HepG2 (cell line): ENCODE results near the gene NAXD. TPM values are rescaled to one million over a fixed set of nuclear protein-coding genes. Genes with fewer than 3 reads are reported as not detected.

Experiments used
- ATAC-seq: fragments of 200-7000 bp; cut with Tn5 transposase; 3 replicates; pipeline ENCODE4 v1.9.1; 2020; ENCODE audit warnings: mild to moderate bottlenecking, moderate library complexity
- BruUV-seq: library from RNA; stranded (reverse); fragments of 400-500 nt; replicated peaks from 2 replicates; lab custom pipeline; 2021; lab: Mats Ljungman, UMichigan
- CTCF ChIA-PET: fragments of 300-600 bp; formaldehyde crosslinking; extraction: SDS; loops from one replicate; lab custom pipeline; 2021; ENCODE audit warnings: low total read pairs, inconsistent platforms, low intra/inter-chr PET ratio; lab: Yijun Ruan, JAX
- POLR2A ChIA-PET: fragments of 350-600 bp; sonication (Branson Sonifier 250); formaldehyde crosslinking; loops from one replicate; lab custom pipeline; 2020; ENCODE audit warnings: antibody characterized with exemption, inconsistent platforms; lab: Yijun Ruan, JAX
- DNase-seq: peaks from one replicate; pipeline ENCODE4 v3.0.0-alpha.2; 2015; ENCODE audit warnings: low spot score
- FAIRE-seq: peaks from 3 replicates; lab custom pipeline; 2011; peaks lifted over from hg19 to GRCh38; lab: Jason Lieb, UNC
- H2AFZ ChIP-seq: one replicate; pipeline ENCODE4 v1.6.1; 2011; ENCODE audit warnings: low read length, inconsistent platforms
- H3K27ac ChIP-seq: fragments of 300-600 bp; 3 replicates; pipeline ENCODE4 v1.8.0; 2011; ENCODE audit warnings: mixed run types, mild to moderate bottlenecking, mixed read lengths, low read length, inconsistent platforms; ENCODE audit not compliant: insufficient read depth; ENCODE audit errors: extremely low read length
- H3K27me3 ChIP-seq, 2 experiments: fragments of 200-600 bp in 1 of 2; 2 replicates in 1 of 2; 3 replicates in 1 of 2; pipeline versions ENCODE4 v1.6.0 to v1.8.0; 2011; ENCODE audit warnings: low read length in 2 of 2, mild to moderate bottlenecking in 2 of 2, moderate library complexity in 2 of 2, inconsistent platforms in 1 of 2; ENCODE audit not compliant: insufficient read depth in 2 of 2, control insufficient read depth in 1 of 2
- H3K36me3 ChIP-seq, 2 experiments: fragments of 200-600 bp in 1 of 2; replicated peaks in 1 of 2; 2 replicates in 1 of 2; 3 replicates in 1 of 2; pipeline versions ENCODE4 v1.5.1 to v1.8.0; 2011; ENCODE audit warnings: low read length in 2 of 2, inconsistent platforms in 1 of 2; ENCODE audit not compliant: insufficient read depth in 2 of 2, control insufficient read depth in 1 of 2
- H3K4me1 ChIP-seq: 2 replicates; pipeline ENCODE4 v1.5.1; 2012; ENCODE audit warnings: low read length, inconsistent platforms; ENCODE audit not compliant: insufficient read depth
- H3K4me2 ChIP-seq: 2 replicates; pipeline ENCODE4 v1.6.0; 2011; ENCODE audit warnings: low read depth, low read length, inconsistent platforms
- H3K4me3 ChIP-seq, 3 experiments: fragments of 200-600 bp in 1 of 3; sonication (generic), shearing (Covaris generic) in 1 of 3; replicated peaks in 1 of 3; 2 replicates each; pipeline ENCODE4 v1.5.1; 2011 to 2016; ENCODE audit warnings: low read length in 3 of 3, inconsistent platforms in 2 of 3, low read depth in 2 of 3, mild to moderate bottlenecking in 2 of 3, control low read depth in 1 of 3, mixed read lengths in 1 of 3; ENCODE audit not compliant: insufficient read depth in 1 of 3
- H3K79me2 ChIP-seq: one replicate; pipeline ENCODE4 v1.6.1; 2011; ENCODE audit warnings: low read length, inconsistent platforms; ENCODE audit not compliant: insufficient read depth
- H3K9ac ChIP-seq: 2 replicates; pipeline ENCODE4 v1.6.0; 2011; ENCODE audit warnings: mild to moderate bottlenecking, low read depth, low read length, inconsistent platforms; ENCODE audit not compliant: insufficient read depth
- H3K9me3 ChIP-seq: 2 replicates; pipeline ENCODE4 v1.5.1; 2012; ENCODE audit warnings: mild to moderate bottlenecking, low read length
- H4K20me1 ChIP-seq: 2 replicates; pipeline ENCODE4 v1.6.0; 2011; ENCODE audit warnings: inconsistent platforms, mild to moderate bottlenecking, low read length, moderate library complexity; ENCODE audit not compliant: insufficient read depth
- AGO2 ChIP-seq: fragments of 200-400 bp; formaldehyde crosslinking; optimal IDR thresholded peaks from 2 replicates; pipeline ENCODE3; 2017; ENCODE audit warnings: mild to moderate bottlenecking, low read depth, low read length, moderate library complexity
- FOXO1 ChIP-seq: sonication (generic); formaldehyde crosslinking; IDR thresholded peaks from 2 replicates; pipeline ENCODE4 v1.4.0; 2020; ENCODE audit warnings: missing genetic modification reagents
- NCOA5 ChIP-seq: sonication (generic); formaldehyde crosslinking; IDR thresholded peaks from 2 replicates; pipeline ENCODE4 v1.4.0; 2020; ENCODE audit warnings: missing genetic modification reagents
- PATZ1 ChIP-seq: sonication (generic); formaldehyde crosslinking; IDR thresholded peaks from 2 replicates; pipeline ENCODE4 v1.4.0; 2020; ENCODE audit warnings: missing genetic modification reagents
- PITX1 ChIP-seq: sonication (generic); formaldehyde crosslinking; IDR thresholded peaks from 2 replicates; pipeline ENCODE4 v1.5.1; 2020; ENCODE audit warnings: mild to moderate bottlenecking, missing genetic modification reagents
- RBM22 ChIP-seq: fragments of 200-400 bp; formaldehyde crosslinking; optimal IDR thresholded peaks from 2 replicates; pipeline ENCODE3; 2017; ENCODE audit warnings: mild to moderate bottlenecking, low read length, moderate library complexity
- ZC3H4 ChIP-seq: sonication (generic); formaldehyde crosslinking; IDR thresholded peaks from 2 replicates; pipeline ENCODE4 v1.4.0; 2020; ENCODE audit warnings: missing genetic modification reagents, borderline replicate concordance
- ZFP90 ChIP-seq: sonication (generic); formaldehyde crosslinking; IDR thresholded peaks from 2 replicates; pipeline ENCODE4 v1.8.0; 2022; ENCODE audit warnings: missing genetic modification reagents, mild to moderate bottlenecking, inconsistent platforms, borderline replicate concordance
- ZNF451 ChIP-seq: sonication (generic); formaldehyde crosslinking; IDR thresholded peaks from 2 replicates; pipeline ENCODE4 v1.5.0; 2020; ENCODE audit warnings: mild to moderate bottlenecking, missing genetic modification reagents
- ZNF564 ChIP-seq: sonication (generic); formaldehyde crosslinking; IDR thresholded peaks from 2 replicates; pipeline ENCODE4 v1.8.1; 2023; ENCODE audit warnings: mild to moderate bottlenecking, missing genetic modification reagents
- WGBS: methylation state at CpG from one replicate; pipeline ENCODE4 v1.1.6; 2017; ENCODE audit warnings: low lambda C conversion rate; 5-methylcytosine and 5-hydroxymethylcytosine counted together
- in situ Hi-C: cut with HindIII; loops from 2 replicates; pipeline ENCODE4 v1.10.0; 2017; ENCODE audit warnings: low pct_unique_long_range_greater_than_20kb; ENCODE audit not compliant: extremely low pct_ligation_motif_present
- intact Hi-C: fragments of 100-400 bp; cut with micrococcal nuclease; formaldehyde crosslinking; loops from one replicate; pipeline ENCODE4 v1.10.0; 2022; ENCODE audit not compliant: unreplicated experiment
- polyA plus RNA-seq, 8 experiments: library from polyadenylated mRNA; depleted of rRNA in 3 of 8; stranded (reverse) in 7 of 8; unstranded in 1 of 8; fragments of >200 nt; fragmentation: Illumina TruSeq in 4 of 8; extraction: Trizol in 4 of 8; gene quantifications; 2 replicates each; pipeline versions ENCODE4 v1.2.1 to v1.2.3, GENCODE V29; 2011 to 2016; ENCODE audit warnings: low read depth in 4 of 8, missing spikeins in 1 of 8, mixed read lengths in 1 of 8; ENCODE audit not compliant: insufficient read depth in 1 of 8
- total RNA-seq, 5 experiments: library from RNA; depleted of rRNA; stranded (reverse); fragments of >200 nt; fragmentation: Illumina TruSeq; extraction: Trizol; gene quantifications; 2 replicates each; pipeline ENCODE4 v1.2.3, GENCODE V29; 2016; ENCODE audit warnings: low read depth in 1 of 5
- TF ChIP-seq, protein P1 (sequence below): sonication (generic); formaldehyde crosslinking; IDR thresholded peaks from 2 replicates; pipeline ENCODE4 v1.4.0; 2020; ENCODE audit warnings: missing genetic modification reagents

The NAXD gene
- total and polyA plus RNA-seq, 2 of the 13 experiments (the other 11 are each of a cell fraction or from before 2014, with no cell fraction given) = 19.0 to 23.2 TPM

- H3K36me3 ChIP-seq = peaks cover 12 to 52% of the 10 kb centered on the region in 2 experiments; a peak in 4 of 5 replicates
- in situ Hi-C loops (no loop called here), intact Hi-C loops (no loop called here)
- no peaks in the 10 kb centered on the region for H3K79me2 ChIP-seq
- POLR2A ChIA-PET = no interaction called here
- H4K20me1 ChIP-seq = peaks cover 4% of the 10 kb centered on the region
- no peak for ATAC-seq
- no peak overlapping the region for H3K4me2 ChIP-seq
- CTCF ChIA-PET = no interaction called here
- H3K9me3 ChIP-seq = no peaks in the 10 kb centered on the region
- H3K27ac ChIP-seq = no peak overlapping the region
- H2AFZ ChIP-seq = no peak overlapping the region
- 93% methylated on average over 7 of the region's 11 CpGs for WGBS
- DNase-seq = no peak
- no peak for FAIRE-seq
- TF ChIP-seq FOXO1 (CRISPR knock-in tag) = no peak
- TF ChIP-seq PATZ1 (CRISPR knock-in tag) = no peak
- TF ChIP-seq AGO2 = peak; percentile 47
- H3K4me1 ChIP-seq = no peaks in the 10 kb centered on the region
- no TSS peak for BruUV-seq
- H3K9ac ChIP-seq = no peak overlapping the region
- no peaks in the 10 kb centered on the region for H3K27me3 ChIP-seq
- H3K4me3 ChIP-seq = no peak overlapping the region
Measured at GRCh38 chr13:110643324-110643723, 28.0 kb downstream of the NAXD start.

- no TSS peak for BruUV-seq
- Histone ChIP-seq H3K36me3 (peaks cover 10 to 47% of the 10 kb centered on the region in 2 experiments; a peak in 4 of 5 replicates), H2AFZ (no peak overlapping the region), H3K4me1 (no peaks in the 10 kb centered on the region), H3K79me2 (no peaks in the 10 kb centered on the region), H3K9me3 (no peaks in the 10 kb centered on the region), H3K9ac (no peak overlapping the region), H4K20me1 (peaks cover 4% of the 10 kb centered on the region), H3K27ac (no peak overlapping the region), H3K4me2 (no peak overlapping the region), H3K4me3 (no peak overlapping the region), H3K27me3 (no peaks in the 10 kb centered on the region)
- CTCF ChIA-PET = no interaction called here
- in situ Hi-C loops = no loop called here
- POLR2A ChIA-PET = interaction anchor here (1.1 kb wide), 1 partner anchor 71 kb away, joined by 3 read pairs; no protein-coding TSS in a partner anchor
- 95% methylated on average over 13 of the region's 13 CpGs for WGBS
- intact Hi-C loops = no loop called here
- no peak for DNase-seq
- TF ChIP-seq ZFP90 (CRISPR knock-in tag) (no peak), ZC3H4 (CRISPR knock-in tag) (no peak), NCOA5 (CRISPR knock-in tag) (no peak), RBM22 (peak; percentile 34), AGO2 (peak; percentile 42), PITX1 (CRISPR knock-in tag) (no peak), ZNF451 (no peak), ZNF564 (no peak)
- TF ChIP-seq, protein P1, sequence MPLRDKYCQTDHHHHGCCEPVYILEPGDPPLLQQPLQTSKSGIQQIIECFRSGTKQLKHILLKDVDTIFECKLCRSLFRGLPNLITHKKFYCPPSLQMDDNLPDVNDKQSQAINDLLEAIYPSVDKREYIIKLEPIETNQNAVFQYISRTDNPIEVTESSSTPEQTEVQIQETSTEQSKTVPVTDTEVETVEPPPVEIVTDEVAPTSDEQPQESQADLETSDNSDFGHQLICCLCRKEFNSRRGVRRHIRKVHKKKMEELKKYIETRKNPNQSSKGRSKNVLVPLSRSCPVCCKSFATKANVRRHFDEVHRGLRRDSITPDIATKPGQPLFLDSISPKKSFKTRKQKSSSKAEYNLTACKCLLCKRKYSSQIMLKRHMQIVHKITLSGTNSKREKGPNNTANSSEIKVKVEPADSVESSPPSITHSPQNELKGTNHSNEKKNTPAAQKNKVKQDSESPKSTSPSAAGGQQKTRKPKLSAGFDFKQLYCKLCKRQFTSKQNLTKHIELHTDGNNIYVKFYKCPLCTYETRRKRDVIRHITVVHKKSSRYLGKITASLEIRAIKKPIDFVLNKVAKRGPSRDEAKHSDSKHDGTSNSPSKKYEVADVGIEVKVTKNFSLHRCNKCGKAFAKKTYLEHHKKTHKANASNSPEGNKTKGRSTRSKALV = no peak
- no peak for FAIRE-seq
- ATAC-seq = no peak
Measured at GRCh38 chr13:110643768-110644421, 28.6 kb downstream of the NAXD start.
